DMS153 (cell line): ENCODE measurements around the gene MYO9B.
"Not testable (repeated sequence)": the region's sequence is repeated elsewhere in the genome, so short reads cannot be mapped to it uniquely, and the experiment has no call there.

ENCODE experiments used
- DNase-seq: peaks from one replicate; lab custom pipeline; 2025; lab: John Stamatoyannopoulos, UW

The MYO9B gene

GRCh38 chr19:17148130-17148529 lies 72.6 kb downstream of the MYO9B start:
- no peak for DNase-seq

GRCh38 chr19:17149393-17150135 lies 74.0 kb downstream of the MYO9B start:
- no peak for DNase-seq

- DNase-seq: no peak
These were observed 78.4 kb downstream of the MYO9B start for GRCh38 chr19:17153996-17154395.

GRCh38 chr19:17155251-17155650 lies 79.7 kb downstream of the MYO9B start:
- DNase-seq: no peak

GRCh38 chr19:17156296-17156946 lies 80.8 kb downstream of the MYO9B start:
- no peak for DNase-seq

- DNase-seq: no peak
These were observed 81.3 kb downstream of the MYO9B start for GRCh38 chr19:17156947-17157302.

- no peak for DNase-seq
These were observed 83.0 kb downstream of the MYO9B start for GRCh38 chr19:17158584-17158983.

- DNase-seq: no peak
These were observed 84.2 kb downstream of the MYO9B start for GRCh38 chr19:17159466-17160393.

GRCh38 chr19:17160908-17161307 lies 85.3 kb downstream of the MYO9B start:
- DNase-seq: no peak

GRCh38 chr19:17162131-17162530 lies 86.6 kb downstream of the MYO9B start:
- DNase-seq: not testable (repeated sequence)

- no peak for DNase-seq
These were observed 87.0 kb downstream of the MYO9B start for GRCh38 chr19:17162580-17162979.

GRCh38 chr19:17163652-17164051 lies 88.1 kb downstream of the MYO9B start:
- no peak for DNase-seq

GRCh38 chr19:17164639-17165038 lies 89.1 kb downstream of the MYO9B start:
- no peak for DNase-seq

- DNase-seq: no peak
These were observed 90.1 kb downstream of the MYO9B start for GRCh38 chr19:17165715-17166114.

- no peak for DNase-seq
These were observed 95.1 kb downstream of the MYO9B start for GRCh38 chr19:17170538-17171297.

- DNase-seq: no peak
These were observed 96.3 kb downstream of the MYO9B start for GRCh38 chr19:17171874-17172273.

GRCh38 chr19:17172624-17173345 lies 97.2 kb downstream of the MYO9B start:
- no peak for DNase-seq

- DNase-seq: no peak
These were observed 102.7 kb downstream of the MYO9B start for GRCh38 chr19:17178291-17178690.

GRCh38 chr19:17180997-17181702 lies 105.6 kb downstream of the MYO9B start:
- DNase-seq: no peak

- DNase-seq: no peak
These were observed 107.7 kb downstream of the MYO9B start for GRCh38 chr19:17183271-17183761.
